ENCODE data around the gene TRPV4.

TRPV4 gene

GRCh38 chr12:109775172-109775881 is 57.9 kb downstream of the TRPV4 start:
- FAIRE-seq = no peak

GRCh38 chr12:109773384-109774011 is 59.7 kb downstream of the TRPV4 start:
- FAIRE-seq = no peak

GRCh38 chr12:109772622-109773321 is 60.4 kb downstream of the TRPV4 start:
- no peak for FAIRE-seq

GRCh38 chr12:109771746-109772621 is 61.2 kb downstream of the TRPV4 start:
- FAIRE-seq = no peak

GRCh38 chr12:109770861-109771670 is 62.1 kb downstream of the TRPV4 start:
- no peak for FAIRE-seq

DNA sequence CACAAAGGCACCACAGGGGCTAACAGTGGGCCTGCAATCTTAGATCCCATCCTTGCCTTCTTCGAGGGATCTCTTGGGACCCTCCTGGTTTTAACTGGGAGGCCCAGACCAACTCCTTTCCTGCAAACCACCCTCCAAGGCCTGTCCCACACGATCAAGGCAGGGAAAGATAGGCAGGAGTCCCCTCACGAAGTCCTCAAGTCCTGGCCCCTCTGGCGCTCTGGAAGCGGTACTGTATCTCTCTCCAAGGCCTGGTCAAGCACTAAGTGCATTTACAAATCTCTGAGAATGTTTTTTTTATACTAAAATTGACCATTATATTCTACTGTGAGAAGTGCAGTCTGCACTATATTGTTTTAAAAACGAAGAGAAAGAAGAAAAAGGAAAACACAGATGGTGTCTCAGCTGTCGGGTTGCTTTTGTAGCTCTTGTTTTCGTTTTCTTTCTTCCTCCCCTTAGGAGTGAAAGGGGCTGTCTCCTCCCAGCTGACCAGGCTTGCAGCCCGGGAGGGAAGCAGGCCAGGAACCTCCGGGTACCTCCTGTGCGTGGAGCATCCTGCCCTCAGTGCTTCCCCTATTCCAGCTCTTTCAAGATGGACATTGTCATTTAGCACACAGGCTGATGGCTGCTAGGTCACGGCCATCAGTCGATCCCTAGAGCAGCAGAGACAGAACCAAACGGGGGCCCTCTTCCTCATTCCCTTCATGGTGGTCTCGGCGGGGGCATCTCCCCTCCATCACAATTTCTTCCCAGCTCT is 62.9 kb downstream of the TRPV4 start:
- no peak for FAIRE-seq

DNA sequence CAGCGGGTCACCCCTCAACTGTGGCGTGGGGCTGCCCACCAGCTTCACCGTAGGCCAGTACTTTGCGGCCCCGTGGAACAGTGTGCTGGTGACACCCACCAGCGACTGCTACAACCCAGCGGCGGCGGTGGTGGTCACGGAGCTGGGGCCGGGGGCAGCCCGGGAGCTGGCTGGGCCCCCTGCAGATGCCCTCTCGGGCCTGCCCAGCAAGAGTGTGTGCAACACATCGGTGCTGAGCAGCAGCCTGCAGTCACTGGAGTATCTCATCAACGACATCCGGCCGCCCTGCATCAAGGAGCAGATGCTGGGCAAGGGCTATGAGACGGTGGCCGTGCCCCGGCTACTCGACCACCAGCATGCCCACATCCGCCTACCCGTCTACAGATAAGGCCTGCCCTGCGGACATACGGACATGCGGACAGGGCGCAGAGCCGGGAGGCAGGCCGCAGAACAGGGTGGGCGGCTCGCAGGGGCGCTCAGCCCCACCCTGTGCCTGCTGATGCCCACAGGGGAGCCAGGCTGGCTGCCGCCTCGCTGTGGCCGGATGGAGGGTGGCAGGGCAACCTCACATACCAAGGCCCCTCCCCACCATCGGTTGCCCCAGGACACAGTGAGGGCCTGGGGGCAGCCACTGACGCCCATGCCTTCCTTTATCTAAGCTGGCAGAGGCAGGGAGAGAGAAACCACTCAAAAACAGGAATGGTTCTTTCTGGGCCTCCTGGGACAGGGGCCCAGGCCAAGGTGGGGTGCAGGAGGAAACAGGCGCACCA is 64.1 kb downstream of the TRPV4 start:
- no peak for FAIRE-seq

DNA sequence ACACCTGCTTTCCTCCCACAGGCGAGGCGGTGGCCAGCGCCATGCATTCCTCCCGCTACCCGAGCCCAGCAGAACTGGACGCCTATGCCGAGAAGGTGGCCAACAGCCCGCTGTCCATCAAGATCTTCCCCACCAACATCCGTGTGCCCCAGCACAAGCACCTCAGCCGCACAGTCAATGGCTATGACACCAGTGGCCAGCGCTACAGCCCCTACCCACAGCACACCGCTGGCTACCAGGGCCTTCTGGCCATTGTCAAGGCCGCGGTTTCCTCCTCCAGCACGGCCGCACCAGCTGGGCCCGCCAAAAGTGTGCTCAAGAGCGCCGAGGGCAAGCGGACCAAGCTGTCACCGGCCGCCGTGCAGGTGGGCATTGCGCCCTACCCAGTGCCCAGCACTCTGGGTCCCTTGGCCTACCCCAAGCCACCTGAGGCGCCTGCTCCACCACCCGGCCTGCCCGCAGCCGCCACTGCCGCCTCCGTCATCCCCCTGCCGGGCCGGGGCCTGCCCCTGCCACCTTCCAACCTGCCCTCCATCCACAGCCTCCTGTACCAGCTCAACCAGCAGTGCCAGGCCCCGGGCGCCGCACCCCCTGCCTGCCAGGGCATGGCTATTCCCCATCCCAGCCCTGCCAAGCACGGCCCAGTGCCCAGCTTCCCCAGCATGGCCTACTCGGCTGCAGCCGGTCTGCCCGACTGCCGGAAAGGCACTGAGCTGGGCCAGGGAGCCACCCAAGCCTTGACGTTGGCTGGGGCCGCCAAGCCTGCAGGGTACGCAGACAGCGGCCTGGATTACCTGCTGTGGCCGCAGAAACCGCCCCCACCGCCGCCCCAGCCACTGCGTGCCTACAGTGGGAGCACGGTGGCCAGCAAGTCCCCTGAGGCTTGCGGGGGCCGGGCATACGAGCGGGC is 65.0 kb downstream of the TRPV4 start:
- FAIRE-seq = no peak

- FAIRE-seq = no peak
Measured at GRCh38 chr12:109767456-109767855, 65.7 kb downstream of the TRPV4 start.

DNA sequence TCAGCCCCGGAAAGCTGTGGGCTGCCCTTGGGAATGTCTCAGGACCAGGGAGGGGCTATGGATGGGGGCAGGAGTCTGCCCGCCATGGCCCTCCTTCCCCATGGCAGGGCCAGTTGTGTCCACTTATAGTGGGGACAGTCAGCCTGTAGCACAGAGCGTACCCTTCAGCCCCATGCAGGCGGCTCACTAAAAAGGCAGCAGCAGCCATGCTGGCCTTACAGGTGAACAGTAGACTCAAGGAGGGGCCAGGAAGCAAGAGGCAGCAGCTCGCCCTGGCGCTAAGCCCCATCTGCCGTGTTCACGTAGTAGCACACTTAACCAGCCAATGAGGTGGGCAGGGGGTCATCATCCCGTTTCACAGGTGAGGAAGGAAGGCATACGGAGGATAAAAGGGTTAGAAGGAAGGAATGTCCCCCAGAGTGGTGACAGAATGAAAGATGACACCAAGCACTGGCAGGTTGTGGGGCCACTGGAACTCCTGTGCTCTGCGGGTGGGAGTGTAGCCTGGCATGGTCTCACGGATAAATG is 66.9 kb downstream of the TRPV4 start:
- FAIRE-seq = no peak

DNA sequence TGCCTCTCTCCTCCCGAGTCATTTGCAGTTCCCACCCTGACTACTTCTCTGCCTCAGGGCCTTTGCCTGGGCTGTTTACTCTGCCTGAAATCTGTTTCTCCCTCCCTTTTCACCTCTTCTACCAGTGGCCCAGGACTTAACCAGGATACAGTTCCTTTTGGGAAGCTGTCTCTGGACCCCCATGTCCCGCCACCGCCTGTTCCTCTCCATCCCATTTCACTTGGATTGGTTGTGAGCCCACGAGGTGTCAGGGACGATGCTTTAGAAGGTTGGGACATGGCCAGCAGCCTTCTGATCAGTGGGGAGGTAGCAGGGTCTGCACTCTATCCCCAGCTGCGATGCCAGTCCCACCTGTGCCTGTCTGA is 67.8 kb downstream of the TRPV4 start:
- FAIRE-seq = no peak

- no peak for FAIRE-seq
Measured at GRCh38 chr12:109764776-109765445, 68.3 kb downstream of the TRPV4 start.

DNA sequence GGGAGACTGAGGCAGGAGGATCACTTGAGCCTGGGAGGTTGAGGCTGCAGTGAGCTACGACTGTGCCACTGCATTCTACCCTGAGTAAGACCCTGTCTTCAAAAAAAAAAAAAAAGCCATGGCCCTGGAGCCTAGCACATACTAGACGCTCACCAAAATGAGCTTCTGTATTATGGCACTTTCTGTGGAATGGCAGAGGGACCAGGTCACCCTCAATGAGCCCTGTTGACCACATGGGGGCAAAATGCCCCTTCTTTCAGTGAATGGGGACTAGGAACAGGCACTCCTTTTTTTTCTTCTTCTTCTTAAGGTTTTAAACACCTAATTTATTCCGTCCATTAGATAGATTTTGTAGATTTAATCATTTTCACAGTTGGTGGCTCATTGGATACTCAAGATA is 69.1 kb downstream of the TRPV4 start:
- no peak for FAIRE-seq

- no peak for FAIRE-seq
Measured at GRCh38 chr12:109763201-109763841, 69.9 kb downstream of the TRPV4 start.

DNA sequence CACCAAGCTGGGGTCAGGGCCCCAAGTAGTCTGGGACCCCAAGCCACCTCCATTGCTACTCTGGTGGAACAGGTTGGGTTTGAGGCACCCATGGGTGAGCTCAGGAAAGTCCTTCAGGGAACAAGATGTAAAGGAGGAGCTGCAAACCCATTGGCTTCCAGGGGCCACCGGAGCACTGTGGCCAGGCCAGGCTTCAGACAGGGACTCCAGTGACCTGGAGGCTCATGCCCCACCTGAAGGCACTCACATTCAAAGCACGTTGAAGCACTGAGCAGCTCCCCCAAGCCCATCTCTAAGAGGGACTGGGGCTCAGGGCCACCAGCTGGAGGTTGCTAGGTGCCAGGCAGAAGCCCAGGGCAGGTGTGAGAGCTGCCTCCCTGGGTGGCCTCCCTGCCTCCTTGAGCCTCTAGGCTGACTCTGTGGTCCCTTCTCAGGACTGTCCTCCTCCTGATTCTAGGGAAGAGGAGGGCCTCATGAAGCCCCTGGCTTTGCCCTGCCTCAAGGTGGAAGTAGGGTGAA is 70.5 kb downstream of the TRPV4 start:
- FAIRE-seq = no peak

GRCh38 chr12:109762071-109762672 is 71.0 kb downstream of the TRPV4 start:
- FAIRE-seq = no peak

All from colon (tissue), 2 donors.